ENCODE data around the gene CCDC83.

CCDC83 gene

GRCh38 chr11:85855341-85855656, at the start of gene CCDC83:
Gene CCDC83 (plus strand): TSS chr11:85855383. CDS start chr11:85865124, 9,741 bp downstream.
- DNase-seq (ENCODE audit: low read depth), result no peak

GRCh38 chr11:85805387-85805786, 49.8 kb upstream of the CCDC83 start:
- no peak for DNase-seq (ENCODE audit: low read depth)

GRCh38 chr11:85806016-85806415, 49.2 kb upstream of the CCDC83 start:
- no peak for DNase-seq (ENCODE audit: low read depth)

GRCh38 chr11:85806876-85807275, 48.3 kb upstream of the CCDC83 start:
- DNase-seq (ENCODE audit: low read depth), result no peak

GRCh38 chr11:85809191-85809590, 46.0 kb upstream of the CCDC83 start:
- no peak for DNase-seq (ENCODE audit: low read depth)

GRCh38 chr11:85809863-85810262, 45.3 kb upstream of the CCDC83 start:
- no peak for DNase-seq (ENCODE audit: low read depth)

GRCh38 chr11:85810521-85810870, 44.7 kb upstream of the CCDC83 start:
- no peak for DNase-seq (ENCODE audit: low read depth)

- peak; percentile 72 for DNase-seq (ENCODE audit: low read depth)
Measured at GRCh38 chr11:85810871-85811611, 44.1 kb upstream of the CCDC83 start, which contains the start of gene SYTL2. Gene SYTL2 (minus strand): TSS chr11:85811141. CDS start chr11:85757725, 53,416 bp downstream.

- DNase-seq (ENCODE audit: low read depth), result no peak
Measured at GRCh38 chr11:85811624-85812023, 43.6 kb upstream of the CCDC83 start.

GRCh38 chr11:85813721-85814120, 41.5 kb upstream of the CCDC83 start:
- no peak for DNase-seq (ENCODE audit: low read depth)

- DNase-seq (ENCODE audit: low read depth), result no peak
Measured at GRCh38 chr11:85815186-85815931, 39.8 kb upstream of the CCDC83 start.

GRCh38 chr11:85819441-85819840, 35.7 kb upstream of the CCDC83 start:
- no peak for DNase-seq (ENCODE audit: low read depth)

GRCh38 chr11:85821636-85822035, 33.5 kb upstream of the CCDC83 start:
- DNase-seq (ENCODE audit: low read depth), result no peak

GRCh38 chr11:85822814-85823213, 32.4 kb upstream of the CCDC83 start:
- no peak for DNase-seq (ENCODE audit: low read depth)

GRCh38 chr11:85823816-85824215, 31.4 kb upstream of the CCDC83 start:
- peak; percentile 30 for DNase-seq (ENCODE audit: low read depth)

- no peak for DNase-seq (ENCODE audit: low read depth)
Measured at GRCh38 chr11:85825616-85826015, 29.6 kb upstream of the CCDC83 start.

GRCh38 chr11:85826116-85826855, 28.9 kb upstream of the CCDC83 start:
- no peak for DNase-seq (ENCODE audit: low read depth)

GRCh38 chr11:85827748-85828639, 27.2 kb upstream of the CCDC83 start:
- DNase-seq (ENCODE audit: low read depth), result no peak

GRCh38 chr11:85828640-85828978, 26.6 kb upstream of the CCDC83 start:
- DNase-seq (ENCODE audit: low read depth), result no peak

GRCh38 chr11:85829172-85829571, 26.0 kb upstream of the CCDC83 start:
- no peak for DNase-seq (ENCODE audit: low read depth)

- DNase-seq (ENCODE audit: low read depth), result no peak
Measured at GRCh38 chr11:85831050-85831449, 24.1 kb upstream of the CCDC83 start.

- no peak for DNase-seq (ENCODE audit: low read depth)
Measured at GRCh38 chr11:85835263-85835662, 19.9 kb upstream of the CCDC83 start.

Data from activated T-helper 9 cell treated with anti-CD3 and anti-CD28 coated beads, Interleukin-2, amount 50 U/mL, for 16 hours (primary cell).